ENCODE measurements around the gene CNPY4. TPM values are rescaled to one million over a fixed set of nuclear protein-coding genes. Genes with fewer than 3 reads are reported as not detected.

CNPY4 gene
- total and polyA plus RNA-seq, 10 of the 15 experiments (the other 5 are each of a cell fraction or from before 2014, with no cell fraction given): 2.5 to 9.2 (median 6.8) TPM

- H3K36me3 ChIP-seq (ENCODE audit: control insufficient read depth in 2 of 2, insufficient read depth in 2 of 2, low read length in 1 of 2): peaks cover 5 to 8% of the 10 kb centered on the region in 2 experiments; a peak in 3 of 4 replicates
- ATAC-seq (no peak), DNase-seq (ENCODE audit: low read depth, low spot score) (no peak), FAIRE-seq (no peak)
- WGBS (ENCODE audit: insufficient coverage, insufficient replicate concordance, low lambda C conversion rate, missing lambda C conversion rate): 86% methylated on average over 16 of the region's 17 CpGs
- no peaks in the 10 kb centered on the region for H3K9me3 ChIP-seq (replicated peaks; ENCODE audit: control insufficient read depth, insufficient read depth, low read length)
- no peak overlapping the region for H3K4me3 ChIP-seq
- in situ Hi-C loops (cut with MboI): no loop called here
- H3K27ac ChIP-seq (ENCODE audit: control insufficient read depth, insufficient read depth): no peak overlapping the region
- BruUV-seq (replicated peaks): no TSS peak
- no peak overlapping the region for H2AFZ ChIP-seq (ENCODE audit: control insufficient read depth, low read depth, low read length)
- CTCF ChIA-PET: no interaction called here
- TF ChIP-seq BCLAF1 (IDR thresholded peaks at IDR 0.05): no peak
- no peak for TF ChIP-seq POLR2AphosphoS5 (IDR thresholded peaks at IDR 0.05; ENCODE audit: low read length)
- no peak for TF ChIP-seq ZNF24 (IDR thresholded peaks at IDR 0.05)
- H3K4me1 ChIP-seq (ENCODE audit: control insufficient read depth, insufficient read depth, low read length): peaks cover 6% of the 10 kb centered on the region
- no peak overlapping the region for H3K9ac ChIP-seq (ENCODE audit: control insufficient read depth, insufficient read depth, low read length)
- POLR2A ChIA-PET: no interaction called here
- H3K27me3 ChIP-seq (replicated peaks in 1 of 2; ENCODE audit: control insufficient read depth in 2 of 2, insufficient read depth in 2 of 2, low read length in 1 of 2): no peaks in the 10 kb centered on the region
- intact Hi-C loops (cut with micrococcal nuclease; ENCODE audit: unreplicated experiment): no loop called here
- H4K20me1 ChIP-seq (ENCODE audit: control insufficient read depth, insufficient read depth): no peaks in the 10 kb centered on the region
- H3K79me2 ChIP-seq (ENCODE audit: control insufficient read depth, insufficient read depth, low read length): peaks cover 3% of the 10 kb centered on the region
- RAD21 ChIA-PET (ENCODE audit: unreplicated experiment): no interaction called here
- no peak overlapping the region for H3K4me2 ChIP-seq (ENCODE audit: control insufficient read depth, insufficient read depth)
- SMC1A ChIA-PET (ENCODE audit: uncharacterized antibody, unreplicated experiment): no interaction called here
Observed at GRCh38 chr7:100106633-100107032, 12.8 kb upstream of the CNPY4 start.

GRCh38 chr7:100107125-100107737 lies 12.2 kb upstream of the CNPY4 start:
- peaks cover 3% of the 10 kb centered on the region for H3K79me2 ChIP-seq (ENCODE audit: control insufficient read depth, insufficient read depth, low read length)
- intact Hi-C loops (cut with micrococcal nuclease; ENCODE audit: unreplicated experiment) (no loop called here), in situ Hi-C loops (cut with MboI) (no loop called here)
- H3K4me1 ChIP-seq (ENCODE audit: control insufficient read depth, insufficient read depth, low read length): peaks cover 4% of the 10 kb centered on the region
- H4K20me1 ChIP-seq (ENCODE audit: control insufficient read depth, insufficient read depth): no peaks in the 10 kb centered on the region
- POLR2A ChIA-PET: no interaction called here
- no peak for DNase-seq (ENCODE audit: low read depth, low spot score)
- CTCF ChIA-PET: no interaction called here
- SMC1A ChIA-PET (ENCODE audit: uncharacterized antibody, unreplicated experiment): no interaction called here
- H3K27ac ChIP-seq (ENCODE audit: control insufficient read depth, insufficient read depth): no peak overlapping the region
- H3K9me3 ChIP-seq (replicated peaks; ENCODE audit: control insufficient read depth, insufficient read depth, low read length): no peaks in the 10 kb centered on the region
- WGBS (ENCODE audit: insufficient coverage, insufficient replicate concordance, low lambda C conversion rate, missing lambda C conversion rate): 96% methylated on average over 23 of the region's 25 CpGs
- H3K9ac ChIP-seq (ENCODE audit: control insufficient read depth, insufficient read depth, low read length): no peak overlapping the region
- no peak overlapping the region for H3K4me2 ChIP-seq (ENCODE audit: control insufficient read depth, insufficient read depth)
- no TSS peak for BruUV-seq (replicated peaks)
- no peak overlapping the region for H3K4me3 ChIP-seq
- H3K36me3 ChIP-seq (ENCODE audit: control insufficient read depth in 2 of 2, insufficient read depth in 2 of 2, low read length in 1 of 2): peaks cover 5 to 9% of the 10 kb centered on the region in 2 experiments; a peak in 3 of 4 replicates
- no peaks in the 10 kb centered on the region for H3K27me3 ChIP-seq (replicated peaks in 1 of 2; ENCODE audit: control insufficient read depth in 2 of 2, insufficient read depth in 2 of 2, low read length in 1 of 2)
- no peak for FAIRE-seq
- ATAC-seq: no peak
- RAD21 ChIA-PET (ENCODE audit: unreplicated experiment): no interaction called here
- H2AFZ ChIP-seq (ENCODE audit: control insufficient read depth, low read depth, low read length): no peak overlapping the region
- TF ChIP-seq EED (IDR thresholded peaks at IDR 0.05; ENCODE audit: low read depth): no peak
- TF ChIP-seq NFIC (IDR thresholded peaks at IDR 0.05; ENCODE audit: low read depth, low read length): no peak
- TF ChIP-seq ATF3 (IDR thresholded peaks at IDR 0.05; ENCODE audit: borderline replicate concordance, extremely low read depth, low read depth, low read length): no peak
- no peak for TF ChIP-seq RFX5 (IDR thresholded peaks at IDR 0.05; ENCODE audit: low read depth, low read length)
- no peak for TF ChIP-seq RAD21 (IDR thresholded peaks at IDR 0.05; ENCODE audit: insufficient read depth, low read depth, low read length)
- no peak for TF ChIP-seq ZNF592 (IDR thresholded peaks at IDR 0.05)
- no peak for TF ChIP-seq ZBED1 (IDR thresholded peaks at IDR 0.05; ENCODE audit: borderline replicate concordance)

All from GM12878 (cell line).